K562 (cell line): ENCODE measurements around the gene OBSCN. TPM values are rescaled to one million over a fixed set of nuclear protein-coding genes. Genes with fewer than 3 reads are reported as not detected.

Experiments used
- ATAC-seq: fragments of 200-7000 bp; cut with Tn5 transposase; 3 replicates; pipeline ENCODE4 v1.9.1; 2020; ENCODE audit warnings: moderate library complexity
- BruUV-seq: library from RNA; stranded (reverse); fragments of 400-500 nt; replicated peaks from 2 replicates; lab custom pipeline; 2021; lab: Mats Ljungman, UMichigan
- CTCF ChIA-PET: fragments of 300-600 bp; formaldehyde crosslinking; extraction: SDS; loops from one replicate; lab custom pipeline; 2021; ENCODE audit warnings: low intra/inter-chr PET ratio; lab: Yijun Ruan, JAX
- POLR2A ChIA-PET: fragments of 300-600, 350-650 bp; sonication (Branson Sonifier 250); formaldehyde crosslinking; extraction: SDS; loops from one replicate; lab custom pipeline; 2021; ENCODE audit warnings: antibody characterized with exemption, inconsistent platforms; lab: Yijun Ruan, JAX
- DNase-seq, 4 experiments: peaks; one replicate each; pipeline versions ENCODE4 v3.0.0 to v3.0.0-alpha.2; 2011 to 2018; ENCODE audit warnings: low spot score in 3 of 4, mixed read lengths in 3 of 4; ENCODE audit errors: extremely low read depth in 1 of 4
- FAIRE-seq: peaks from 2 replicates; lab custom pipeline; 2011; peaks lifted over from hg19 to GRCh38; lab: Jason Lieb, UNC
- H2AFZ ChIP-seq: 2 replicates; pipeline ENCODE4 v1.6.0; 2011; ENCODE audit warnings: low read depth, low read length, control low read depth, inconsistent platforms
- H3K27ac ChIP-seq: fragments of 200-600 bp; 3 replicates; pipeline ENCODE4 v1.8.0; 2011; ENCODE audit warnings: low read depth, mild to moderate bottlenecking, control low read depth, inconsistent platforms, low read length, moderate library complexity, mixed read lengths; ENCODE audit errors: extremely low read depth
- H3K27me3 ChIP-seq, 2 experiments: fragments of 300-600 bp in 1 of 2; 2 replicates in 1 of 2; 3 replicates in 1 of 2; pipeline versions ENCODE4 v1.6.0 to v1.8.0; 2011; ENCODE audit warnings: inconsistent platforms in 2 of 2, low read length in 2 of 2, mild to moderate bottlenecking in 1 of 2, mixed read lengths in 1 of 2, moderate library complexity in 1 of 2; ENCODE audit not compliant: control insufficient read depth in 2 of 2, insufficient read depth in 2 of 2
- H3K36me3 ChIP-seq: fragments of 300-600 bp; 3 replicates; pipeline ENCODE4 v1.8.0; 2011; ENCODE audit warnings: mild to moderate bottlenecking, low read length, inconsistent platforms; ENCODE audit not compliant: control insufficient read depth, insufficient read depth
- H3K4me1 ChIP-seq, 2 experiments: fragments of 200-600 bp in 1 of 2; replicated peaks in 1 of 2; 2 replicates in 1 of 2; 3 replicates in 1 of 2; pipeline versions ENCODE4 v1.5.1 to v1.8.0; 2011; ENCODE audit warnings: inconsistent platforms in 2 of 2, low read length in 2 of 2, mild to moderate bottlenecking in 1 of 2, mixed read lengths in 1 of 2, moderate library complexity in 1 of 2; ENCODE audit not compliant: control insufficient read depth in 2 of 2, insufficient read depth in 2 of 2
- H3K4me2 ChIP-seq: 2 replicates; pipeline ENCODE4 v1.6.1; 2011; ENCODE audit warnings: low read length, control low read depth, inconsistent platforms, mixed read lengths; ENCODE audit not compliant: insufficient read depth
- H3K4me3 ChIP-seq: fragments of 200-600 bp; sonication (generic), shearing (Covaris generic); 2 replicates; pipeline ENCODE4 v1.5.1; 2016; ENCODE audit warnings: control low read depth, inconsistent platforms
- H3K79me2 ChIP-seq: fragments of 200-600 bp; 3 replicates; pipeline ENCODE4 v1.8.0; 2011; ENCODE audit warnings: low read length, inconsistent platforms; ENCODE audit not compliant: control insufficient read depth, insufficient read depth
- H3K9ac ChIP-seq, 2 experiments: 2 replicates each; pipeline versions ENCODE4 v1.6.0 to v1.6.1; 2011; ENCODE audit warnings: low read depth in 2 of 2, low read length in 2 of 2, control low read depth in 1 of 2, inconsistent platforms in 1 of 2, mild to moderate bottlenecking in 1 of 2, mixed read lengths in 1 of 2; ENCODE audit not compliant: insufficient read depth in 1 of 2
- H3K9me1 ChIP-seq: one replicate; pipeline ENCODE4 v1.6.0; 2011; ENCODE audit warnings: inconsistent platforms, mild to moderate bottlenecking, low read length, moderate library complexity; ENCODE audit not compliant: control insufficient read depth, insufficient read depth
- H3K9me3 ChIP-seq: replicated peaks from 2 replicates; pipeline ENCODE4 v1.5.1; 2011; ENCODE audit warnings: low read depth, low read length, inconsistent platforms; ENCODE audit not compliant: control insufficient read depth, insufficient read depth
- H4K20me1 ChIP-seq: replicated peaks from 2 replicates; pipeline ENCODE4 v1.6.1; 2011; ENCODE audit warnings: low read length, inconsistent platforms, mixed read lengths; ENCODE audit not compliant: control insufficient read depth, insufficient read depth
- CREB3L1 ChIP-seq: fragments of 450-650 bp; IDR thresholded peaks from 2 replicates; pipeline ENCODE4 v1.6.1; 2014; ENCODE audit warnings: low read depth, mild to moderate bottlenecking, moderate library complexity, borderline replicate concordance
- E2F1 ChIP-seq: sonication (generic); formaldehyde crosslinking; IDR thresholded peaks from 2 replicates; pipeline ENCODE4 v1.8.1; 2023; ENCODE audit warnings: mild to moderate bottlenecking, missing genetic modification reagents, moderate library complexity
- HINFP ChIP-seq: fragments of 450-650 bp; conservative IDR thresholded peaks from 2 replicates; pipeline ENCODE4 v1.6.1; 2016; ENCODE audit warnings: missing genetic modification characterization, low read depth, mild to moderate bottlenecking, control low read depth, missing compliant biosample characterization
- KAT2B ChIP-seq: IDR thresholded peaks from one replicate; pipeline ENCODE4 v1.6.1; 2012; ENCODE audit warnings: low read depth, mild to moderate bottlenecking, control low read depth, inconsistent platforms, low read length, moderate library complexity
- LARP7 ChIP-seq: fragments of 450-650 bp; IDR thresholded peaks from 2 replicates; pipeline ENCODE4 v1.6.1; 2016
- PTTG1 ChIP-seq: fragments of 450-650 bp; IDR thresholded peaks from 2 replicates; pipeline ENCODE4 v1.6.1; 2016; ENCODE audit warnings: low read depth, mild to moderate bottlenecking, missing genetic modification characterization, missing compliant biosample characterization
- SAFB ChIP-seq: fragments of 200-400 bp; formaldehyde crosslinking; IDR thresholded peaks from 2 replicates; pipeline ENCODE4 v1.6.1; 2017; ENCODE audit warnings: low read depth, low read length, borderline replicate concordance
- SMAD4 ChIP-seq: fragments of 250-450 bp; sonication (Bioruptor Pico); conservative IDR thresholded peaks from 2 replicates; pipeline ENCODE4 v1.8.0; 2021; ENCODE audit warnings: inconsistent platforms, mild to moderate bottlenecking, moderate library complexity
- STAT5B ChIP-seq: fragments of 250-450 bp; sonication (Bioruptor Pico); IDR thresholded peaks from 2 replicates; pipeline ENCODE4 v1.8.0; 2021; ENCODE audit warnings: mild to moderate bottlenecking, inconsistent platforms
- THRA ChIP-seq: fragments of 450-650 bp; IDR thresholded peaks from 2 replicates; pipeline ENCODE4 v1.6.1; 2017; ENCODE audit warnings: mild to moderate bottlenecking, moderate library complexity
- ZKSCAN8 ChIP-seq: fragments of 200-800 bp; sonication (Bioruptor generic); IDR thresholded peaks from 2 replicates; pipeline ENCODE4 v1.6.1; 2016; ENCODE audit warnings: missing genetic modification characterization, missing compliant biosample characterization
- ZNF778 ChIP-seq: fragments of 450-650 bp; formaldehyde crosslinking; IDR thresholded peaks from 2 replicates; pipeline ENCODE4 v1.4.0; 2020; ENCODE audit warnings: mild to moderate bottlenecking, moderate library complexity
- WGBS: fragments of 100-300 bp; shearing (Covaris generic); methylation state at CpG from one replicate; pipeline ENCODE4 v1.1.6; 2016; ENCODE audit warnings: low coverage, mixed read lengths; ENCODE audit not compliant: insufficient coverage; ENCODE audit errors: missing lambda C conversion rate; 5-methylcytosine and 5-hydroxymethylcytosine counted together
- in situ Hi-C: fragments of 300-500 bp; cut with MboI; formaldehyde crosslinking; loops from 4 replicates; pipeline ENCODE4 v1.15.0; 2018; ENCODE audit warnings: inconsistent platforms, mixed read lengths
- intact Hi-C: fragments of 100-400 bp; cut with micrococcal nuclease; formaldehyde crosslinking; loops from 2 replicates; pipeline ENCODE4 v1.14.2; 2022
- polyA plus RNA-seq, 8 experiments: library from polyadenylated mRNA; depleted of rRNA in 4 of 8; stranded (reverse) in 5 of 8; unstranded in 3 of 8; fragments of >200 nt; fragmentation: Nextera tagmentation in 2 of 8; fragmentation: Illumina TruSeq in 1 of 8; extraction: Ambion mirVana in 2 of 8; extraction: Trizol in 1 of 8; gene quantifications; 2 replicates each; pipeline versions ENCODE4 v1.2.1 to v1.2.3, GENCODE V29; 2011 to 2014; ENCODE audit warnings: inconsistent platforms in 1 of 8, missing spikeins in 1 of 8
- total RNA-seq, 7 experiments: library from RNA; depleted of rRNA in 6 of 7; stranded (reverse); fragments of >200 nt in 6 of 7; fragmentation: Illumina TruSeq in 2 of 7; extraction: Trizol in 2 of 7; gene quantifications; 2 replicates each; pipeline versions ENCODE4 v1.2.1 to v1.2.3, GENCODE V29; 2011 to 2021; ENCODE audit warnings: low replicate concordance in 1 of 7

Gene OBSCN
- total and polyA plus RNA-seq, 9 of the 15 experiments (the other 6 are each of a cell fraction or from before 2014, with no cell fraction given) = 0.18 to 19.7 (median 3.6) TPM

- ChIA-PET POLR2A (interaction anchor here (0.6 kb wide), 1 partner anchor 1350 kb away, joined by 3 read pairs; no protein-coding TSS in a partner anchor), CTCF (no interaction called here)
- WGBS = 0% methylated on average over 2 of the region's 2 CpGs
- in situ Hi-C loops (no loop called here), intact Hi-C loops (no loop called here)
- FAIRE-seq (no peak), DNase-seq (no peak), ATAC-seq (no peak)
- no peaks in the 10 kb centered on the region for H3K9me3 ChIP-seq
- H3K4me3 ChIP-seq = no peak overlapping the region
- H3K27me3 ChIP-seq = peaks cover 2 to 45% of the 10 kb centered on the region in 2 experiments; a peak in 3 of 5 replicates
- H3K4me2 ChIP-seq = no peak overlapping the region
- no peaks in the 10 kb centered on the region for H3K79me2 ChIP-seq
- no TSS peak for BruUV-seq
- H3K9me1 ChIP-seq = no peaks in the 10 kb centered on the region
- TF ChIP-seq PTTG1 (no peak), SAFB (no peak), ZNF778 (no peak), KAT2B (no peak), ZKSCAN8 (no peak), STAT5B (CRISPR knock-in tag) (no peak), SMAD4 (CRISPR knock-in tag) (no peak), E2F1 (CRISPR knock-in tag) (no peak), CREB3L1 (no peak), HINFP (no peak), THRA (no peak), LARP7 (no peak)
- no peaks in the 10 kb centered on the region for H3K36me3 ChIP-seq
- no peak overlapping the region for H3K9ac ChIP-seq
- H3K27ac ChIP-seq = no peak overlapping the region
- H4K20me1 ChIP-seq = no peaks in the 10 kb centered on the region
- peaks cover 3 to 8% of the 10 kb centered on the region in 2 experiments; a peak in 3 of 5 replicates for H3K4me1 ChIP-seq
- no peak overlapping the region for H2AFZ ChIP-seq
These were observed 88.1 kb downstream of the OBSCN start for GRCh38 chr1:228295981-228296380.
